HEK293T (cell line): ENCODE results near the gene UBE2E3.

Experiments
- ARNT ChIP-seq: fragments of 450-650 bp; IDR thresholded peaks from 2 replicates; pipeline ENCODE4 v1.6.1; 2017; ENCODE audit warnings: mild to moderate bottlenecking
- BHLHE40 ChIP-seq: fragments of 450-650 bp; IDR thresholded peaks from 2 replicates; pipeline ENCODE4 v1.6.1; 2016; ENCODE audit warnings: mild to moderate bottlenecking, moderate library complexity, borderline replicate concordance
- CTBP1 ChIP-seq: fragments of 450-650 bp; IDR thresholded peaks from 2 replicates; pipeline ENCODE4 v1.6.1; 2016; ENCODE audit warnings: borderline replicate concordance
- FOXM1 ChIP-seq: fragments of 450-650 bp; IDR thresholded peaks from 2 replicates; pipeline ENCODE4 v1.6.1; 2017; ENCODE audit warnings: mild to moderate bottlenecking, borderline replicate concordance
- HDGF ChIP-seq: fragments of 450-650 bp; IDR thresholded peaks from 2 replicates; pipeline ENCODE4 v1.6.1; 2017; ENCODE audit warnings: antibody characterized with exemption, borderline replicate concordance
- PKNOX1 ChIP-seq: fragments of 450-650 bp; IDR thresholded peaks from 2 replicates; pipeline ENCODE4 v1.6.1; 2016
- SP1 ChIP-seq: fragments of 450-650 bp; IDR thresholded peaks from 2 replicates; pipeline ENCODE4 v1.6.1; 2017
- SUZ12 ChIP-seq: fragments of 450-650 bp; IDR thresholded peaks from 2 replicates; pipeline ENCODE4 v1.6.1; 2016; ENCODE audit warnings: mild to moderate bottlenecking

GRCh38 chr2:181005326-181005655, 24.9 kb downstream of the UBE2E3 start:
- TF ChIP-seq PKNOX1 (no peak), SUZ12 (no peak), SP1 (no peak), ARNT (no peak), CTBP1 (no peak), FOXM1 (no peak), BHLHE40 (no peak), HDGF (no peak)
